DOHH2 (cell line): ENCODE data around the gene WWOX.

Experiments used
- H3F3A ChIP-seq: fragments of 200-600 bp; sonication (generic), shearing (Covaris generic); 2 replicates; pipeline ENCODE4 v1.6.0; 2016; ENCODE audit warnings: antibody characterized with exemption, mild to moderate bottlenecking; ENCODE audit not compliant: control insufficient read depth, insufficient read depth
- H3K27ac ChIP-seq: fragments of 200-600 bp; sonication (generic); 2 replicates; pipeline ENCODE4 v1.5.1; 2014; ENCODE audit warnings: low read depth, mild to moderate bottlenecking, low read length, moderate library complexity
- H3K27me3 ChIP-seq: fragments of 200-600 bp; sonication (generic); 2 replicates; pipeline ENCODE4 v1.6.1; 2014; ENCODE audit warnings: mild to moderate bottlenecking, low read length, mixed read lengths; ENCODE audit not compliant: control insufficient read depth
- H3K36me3 ChIP-seq: fragments of 200-600 bp; sonication (generic); 2 replicates; pipeline ENCODE4 v1.6.1; 2014; ENCODE audit warnings: mild to moderate bottlenecking, low read length, moderate library complexity, mixed read lengths; ENCODE audit not compliant: control insufficient read depth
- H3K4me1 ChIP-seq: fragments of 200-600 bp; sonication (generic); 2 replicates; pipeline ENCODE4 v1.6.1; 2014; ENCODE audit warnings: mild to moderate bottlenecking, low read length, mixed read lengths; ENCODE audit not compliant: control insufficient read depth
- H3K4me2 ChIP-seq: fragments of 200-600 bp; sonication (generic); 2 replicates; pipeline ENCODE4 v1.6.0; 2014; ENCODE audit warnings: mild to moderate bottlenecking, low read length, moderate library complexity
- H3K4me3 ChIP-seq: fragments of 200-600 bp; sonication (generic); 2 replicates; pipeline ENCODE4 v1.5.1; 2014; ENCODE audit warnings: mild to moderate bottlenecking, low read length, mixed read lengths
- H3K79me2 ChIP-seq: fragments of 200-600 bp; sonication (generic); 2 replicates; pipeline ENCODE4 v1.6.1; 2014; ENCODE audit warnings: mild to moderate bottlenecking, low read length, mixed read lengths; ENCODE audit not compliant: control insufficient read depth
- H3K9me2 ChIP-seq: fragments of 200-600 bp; sonication (generic); replicated peaks from 2 replicates; pipeline ENCODE4 v1.6.1; 2014; ENCODE audit warnings: mild to moderate bottlenecking, low read length, mixed read lengths; ENCODE audit not compliant: control insufficient read depth
- H3K9me3 ChIP-seq: fragments of 200-600 bp; sonication (generic); 2 replicates; pipeline ENCODE4 v1.6.1; 2014; ENCODE audit warnings: antibody characterized with exemption, low read length, mixed read lengths; ENCODE audit not compliant: control insufficient read depth, insufficient read depth
- H4K20me1 ChIP-seq: fragments of 200-600 bp; sonication (generic); 2 replicates; pipeline ENCODE4 v1.6.0; 2014; ENCODE audit warnings: low read depth, mild to moderate bottlenecking, antibody characterized with exemption, low read length, moderate library complexity; ENCODE audit not compliant: control insufficient read depth, insufficient read depth
- CTCF ChIP-seq: fragments of 200-600 bp; sonication (generic); IDR thresholded peaks from one replicate; pipeline ENCODE4 v1.5.1; 2014; ENCODE audit warnings: antibody characterized with exemption, mild to moderate bottlenecking, low read depth, low read length; ENCODE audit not compliant: poor library complexity, severe bottlenecking
- EZH2phosphoT487 ChIP-seq: fragments of 200-600 bp; sonication (generic); IDR thresholded peaks from 2 replicates; pipeline ENCODE4 v1.6.1; 2017; ENCODE audit warnings: borderline replicate concordance, mild to moderate bottlenecking, antibody characterized with exemption, low read length, moderate library complexity, mixed read lengths

Gene WWOX

DNA sequence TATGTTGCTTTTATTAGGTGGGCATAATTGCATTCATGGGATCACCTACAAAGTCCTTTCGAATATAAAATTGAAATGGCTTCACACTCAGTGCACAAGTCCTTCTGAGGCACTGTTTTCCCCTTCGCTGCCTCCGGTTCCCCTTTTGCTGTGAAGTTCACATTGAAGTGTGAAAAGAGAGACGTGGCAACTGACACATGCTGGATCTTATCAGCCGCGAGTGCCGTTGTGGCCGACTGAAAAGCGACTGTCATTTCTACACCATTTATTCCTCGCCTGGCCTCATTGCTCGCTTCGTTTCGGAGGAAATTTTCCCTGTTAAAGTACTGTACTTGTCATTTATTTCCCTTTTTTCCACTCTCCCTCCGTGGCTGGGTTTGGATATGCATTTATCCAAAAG, 1077.6 kb downstream of the WWOX start:
- Histone ChIP-seq H3K36me3 (no peaks in the 10 kb centered on the region), H3K4me1 (no peaks in the 10 kb centered on the region)

DNA sequence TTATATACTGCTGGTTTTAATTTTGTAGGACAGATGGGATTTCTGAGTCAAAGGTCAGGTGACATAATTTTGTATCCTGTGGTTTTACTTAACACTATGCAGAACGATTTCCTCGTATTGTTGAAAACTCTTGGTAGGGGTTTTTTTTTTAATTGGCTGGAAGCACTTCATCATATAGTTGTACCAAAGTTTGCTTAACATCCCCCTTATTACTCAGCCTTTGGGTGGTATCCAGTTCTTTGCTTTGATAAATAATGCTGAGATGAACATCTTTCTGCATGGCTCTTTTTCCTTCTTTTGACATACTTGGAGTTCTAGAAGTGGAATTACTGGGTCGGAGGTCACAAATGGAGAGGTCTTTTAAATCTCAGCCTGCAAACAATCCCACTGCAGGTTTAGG, 1082.0 kb downstream of the WWOX start:
- Histone ChIP-seq H3K4me1 (no peaks in the 10 kb centered on the region), H3K9me2 (no peaks in the 10 kb centered on the region), H3K4me2 (no peak overlapping the region), H3K9me3 (no peaks in the 10 kb centered on the region), H3K79me2 (no peaks in the 10 kb centered on the region), H3K36me3 (no peaks in the 10 kb centered on the region), H3K27ac (no peak overlapping the region), H3F3A (no peaks in the 10 kb centered on the region), H4K20me1 (no peaks in the 10 kb centered on the region), H3K27me3 (peaks cover 9% of the 10 kb centered on the region), H3K4me3 (no peak overlapping the region)
- TF ChIP-seq CTCF (no peak), EZH2phosphoT487 (no peak)

More for the DNA sequence above, 1077.6 kb downstream of the WWOX start:
- Histone ChIP-seq H3K27me3 (peaks cover 12% of the 10 kb centered on the region; the same call in 1 of the 2 replicates), H3K9me2 (no peaks in the 10 kb centered on the region), H3F3A (no peaks in the 10 kb centered on the region), H3K4me2 (no peak overlapping the region), H3K9me3 (no peaks in the 10 kb centered on the region), H3K4me3 (no peak overlapping the region), H3K27ac (no peak overlapping the region), H4K20me1 (no peaks in the 10 kb centered on the region), H3K79me2 (no peaks in the 10 kb centered on the region)
- no peak for TF ChIP-seq EZH2phosphoT487
- TF ChIP-seq CTCF, result no peak

GRCh38 chr16:79182616-79183015, 1083.2 kb downstream of the WWOX start:
- no peak for TF ChIP-seq EZH2phosphoT487
- no peak for TF ChIP-seq CTCF
- Histone ChIP-seq H3K4me1 (no peaks in the 10 kb centered on the region), H3K79me2 (no peaks in the 10 kb centered on the region), H3K27me3 (peaks cover 4% of the 10 kb centered on the region; the same call in 1 of the 2 replicates), H3K4me3 (no peak overlapping the region), H4K20me1 (no peaks in the 10 kb centered on the region), H3F3A (no peaks in the 10 kb centered on the region), H3K4me2 (no peak overlapping the region), H3K27ac (no peak overlapping the region), H3K36me3 (no peaks in the 10 kb centered on the region), H3K9me3 (no peaks in the 10 kb centered on the region), H3K9me2 (no peaks in the 10 kb centered on the region)

GRCh38 chr16:79183571-79183970, 1084.1 kb downstream of the WWOX start:
- H3K4me2 ChIP-seq, result no peak overlapping the region
- H3K9me2 ChIP-seq, result no peaks in the 10 kb centered on the region
- no peaks in the 10 kb centered on the region for H3K79me2 ChIP-seq
- H3K27ac ChIP-seq, result no peak overlapping the region
- H3K4me1 ChIP-seq, result peaks cover 9% of the 10 kb centered on the region
- no peaks in the 10 kb centered on the region for H3K36me3 ChIP-seq
- H4K20me1 ChIP-seq, result no peaks in the 10 kb centered on the region
- no peak overlapping the region for H3K4me3 ChIP-seq
- no peaks in the 10 kb centered on the region; the same call in 1 of the 2 replicates for H3K9me3 ChIP-seq
- H3K27me3 ChIP-seq, result peaks cover 3% of the 10 kb centered on the region; the same call in 1 of the 2 replicates
- H3F3A ChIP-seq, result no peaks in the 10 kb centered on the region
- TF ChIP-seq CTCF (no peak), EZH2phosphoT487 (no peak)
